ENCODE results near the gene WDR93.

The WDR93 gene

GRCh38 chr15:89790661-89791060 is 100.0 kb downstream of the WDR93 start:
- Histone ChIP-seq H3K27ac (ENCODE audit: low read depth, low read length) (no peak overlapping the region), H3K4me1 (ENCODE audit: control insufficient read depth, low read length) (no peaks in the 10 kb centered on the region), H3K9me2 (replicated peaks; ENCODE audit: control insufficient read depth, low read length) (no peaks in the 10 kb centered on the region), H3K27me3 (ENCODE audit: control insufficient read depth, low read length) (peaks cover under 1% of the 10 kb centered on the region; the same call in 1 of the 2 replicates), H3K4me2 (ENCODE audit: low read length) (no peak overlapping the region), H3K36me3 (ENCODE audit: control insufficient read depth, low read length) (no peaks in the 10 kb centered on the region), H3F3A (ENCODE audit: control insufficient read depth, insufficient read depth) (no peaks in the 10 kb centered on the region), H3K4me3 (ENCODE audit: low read length) (no peak overlapping the region), H3K79me2 (ENCODE audit: control insufficient read depth, low read length) (no peaks in the 10 kb centered on the region), H4K20me1 (ENCODE audit: control insufficient read depth, insufficient read depth, low read depth, low read length) (no peaks in the 10 kb centered on the region), H3K9me3 (ENCODE audit: control insufficient read depth, insufficient read depth, low read length) (no peaks in the 10 kb centered on the region)
- TF ChIP-seq, protein P1, sequence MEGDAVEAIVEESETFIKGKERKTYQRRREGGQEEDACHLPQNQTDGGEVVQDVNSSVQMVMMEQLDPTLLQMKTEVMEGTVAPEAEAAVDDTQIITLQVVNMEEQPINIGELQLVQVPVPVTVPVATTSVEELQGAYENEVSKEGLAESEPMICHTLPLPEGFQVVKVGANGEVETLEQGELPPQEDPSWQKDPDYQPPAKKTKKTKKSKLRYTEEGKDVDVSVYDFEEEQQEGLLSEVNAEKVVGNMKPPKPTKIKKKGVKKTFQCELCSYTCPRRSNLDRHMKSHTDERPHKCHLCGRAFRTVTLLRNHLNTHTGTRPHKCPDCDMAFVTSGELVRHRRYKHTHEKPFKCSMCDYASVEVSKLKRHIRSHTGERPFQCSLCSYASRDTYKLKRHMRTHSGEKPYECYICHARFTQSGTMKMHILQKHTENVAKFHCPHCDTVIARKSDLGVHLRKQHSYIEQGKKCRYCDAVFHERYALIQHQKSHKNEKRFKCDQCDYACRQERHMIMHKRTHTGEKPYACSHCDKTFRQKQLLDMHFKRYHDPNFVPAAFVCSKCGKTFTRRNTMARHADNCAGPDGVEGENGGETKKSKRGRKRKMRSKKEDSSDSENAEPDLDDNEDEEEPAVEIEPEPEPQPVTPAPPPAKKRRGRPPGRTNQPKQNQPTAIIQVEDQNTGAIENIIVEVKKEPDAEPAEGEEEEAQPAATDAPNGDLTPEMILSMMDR (IDR thresholded peaks at IDR 0.05; ENCODE audit: low read depth, low read length, poor library complexity, severe bottlenecking) = no peak
- TF ChIP-seq EZH2phosphoT487 (IDR thresholded peaks at IDR 0.05; ENCODE audit: borderline replicate concordance, low read length) = no peak

GRCh38 chr15:89792106-89792805 is 101.6 kb downstream of the WDR93 start:
- Histone ChIP-seq H3K27ac (ENCODE audit: low read depth, low read length) (no peak overlapping the region), H3K36me3 (ENCODE audit: control insufficient read depth, low read length) (no peaks in the 10 kb centered on the region), H3K4me3 (ENCODE audit: low read length) (no peak overlapping the region), H3K27me3 (ENCODE audit: control insufficient read depth, low read length) (peaks cover 3% of the 10 kb centered on the region; the same call in 1 of the 2 replicates), H3K79me2 (ENCODE audit: control insufficient read depth, low read length) (no peaks in the 10 kb centered on the region), H3K9me2 (replicated peaks; ENCODE audit: control insufficient read depth, low read length) (no peaks in the 10 kb centered on the region), H3K4me1 (ENCODE audit: control insufficient read depth, low read length) (no peaks in the 10 kb centered on the region), H3K4me2 (ENCODE audit: low read length) (no peak overlapping the region), H4K20me1 (ENCODE audit: control insufficient read depth, insufficient read depth, low read depth, low read length) (no peaks in the 10 kb centered on the region), H3K9me3 (ENCODE audit: control insufficient read depth, insufficient read depth, low read length) (no peaks in the 10 kb centered on the region), H3F3A (ENCODE audit: control insufficient read depth, insufficient read depth) (no peaks in the 10 kb centered on the region)
- TF ChIP-seq EZH2phosphoT487 (IDR thresholded peaks at IDR 0.05; ENCODE audit: borderline replicate concordance, low read length) = no peak
- TF ChIP-seq, protein P1 (IDR thresholded peaks at IDR 0.05; ENCODE audit: low read depth, low read length, poor library complexity, severe bottlenecking) = no peak
